NCI-H2196 treated with DMSO at 0.1 percent for 48 hours (cell line): ENCODE measurements around the gene SLC25A51.

ENCODE experiments used
- DNase-seq: peaks from one replicate; lab custom pipeline; 2025; ENCODE audit not compliant: unreplicated experiment; lab: John Stamatoyannopoulos, UW

The SLC25A51 gene

GRCh38 chr9:37839496-37840461 lies 64.1 kb downstream of the SLC25A51 start:
- no peak for DNase-seq
